ENCODE data around the gene ATG9A. TPM values are rescaled to one million over a fixed set of nuclear protein-coding genes. Genes with fewer than 3 reads are reported as not detected.

The ATG9A gene
- polyA plus RNA-seq, 1 donor from 2014 or later: 26.2 TPM

DNA sequence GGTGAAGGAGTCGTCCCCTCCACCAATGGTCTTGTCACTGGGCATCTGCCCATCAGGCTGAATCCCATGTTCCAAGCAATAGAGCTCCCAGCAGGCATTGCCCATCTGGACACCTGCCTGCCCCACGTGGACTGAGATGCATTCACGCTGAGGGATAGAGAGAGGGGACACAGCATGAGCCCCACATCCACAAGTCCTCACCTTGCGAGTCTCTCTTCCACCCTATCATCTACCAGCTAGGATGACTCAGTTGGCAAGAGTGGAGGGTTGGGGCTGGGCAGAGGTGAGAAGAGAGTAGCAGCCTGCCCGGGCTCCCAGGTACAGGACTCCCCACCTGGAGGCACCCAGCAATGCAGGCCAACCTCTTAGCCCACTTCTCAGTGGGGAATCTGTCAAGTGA lies 22.6 kb upstream of the ATG9A start:
- Histone ChIP-seq H3K4me2 (ENCODE audit: low read length) (no peak overlapping the region), H3K36me3 (ENCODE audit: insufficient read depth, low read length) (peaks cover 8% of the 10 kb centered on the region), H3K27ac (ENCODE audit: low read length) (no peak overlapping the region), H3K79me2 (replicated peaks; ENCODE audit: insufficient read depth, low read length) (no peaks in the 10 kb centered on the region), H3K9ac (ENCODE audit: low read length) (no peak overlapping the region), H3K27me3 (ENCODE audit: insufficient read depth, low read depth, low read length) (peaks cover 56% of the 10 kb centered on the region), H3F3A (ENCODE audit: insufficient read depth, low read length, poor library complexity, severe bottlenecking) (no peaks in the 10 kb centered on the region), H4K20me1 (ENCODE audit: insufficient read depth) (no peaks in the 10 kb centered on the region), H2AFZ (ENCODE audit: low read depth, low read length) (no peak overlapping the region), H3K9me2 (ENCODE audit: insufficient read depth, low read length) (no peaks in the 10 kb centered on the region), H3K4me3 (ENCODE audit: low read length) (no peak overlapping the region), H3K9me3 (ENCODE audit: low read length) (no peaks in the 10 kb centered on the region)
- TF ChIP-seq MXI1 (conservative IDR thresholded peaks at IDR 0.05; ENCODE audit: poor library complexity, severe bottlenecking): no peak
- TF ChIP-seq TAF1 (IDR thresholded peaks at IDR 0.05; ENCODE audit: low read depth): no peak
- no peak for TF ChIP-seq SMC3 (conservative IDR thresholded peaks at IDR 0.05; ENCODE audit: poor library complexity)
- TF ChIP-seq EP300 (conservative IDR thresholded peaks at IDR 0.05; ENCODE audit: poor library complexity, severe bottlenecking): no peak

- peaks cover 8% of the 10 kb centered on the region for H3K36me3 ChIP-seq (ENCODE audit: insufficient read depth, low read length)
- no peak overlapping the region for H3K9ac ChIP-seq (ENCODE audit: low read length)
- no peaks in the 10 kb centered on the region for H4K20me1 ChIP-seq (ENCODE audit: insufficient read depth)
- H3F3A ChIP-seq (ENCODE audit: insufficient read depth, low read length, poor library complexity, severe bottlenecking): no peaks in the 10 kb centered on the region
- peaks cover 53% of the 10 kb centered on the region for H3K27me3 ChIP-seq (ENCODE audit: insufficient read depth, low read depth, low read length)
- no peaks in the 10 kb centered on the region for H3K9me3 ChIP-seq (ENCODE audit: low read length)
- H2AFZ ChIP-seq (ENCODE audit: low read depth, low read length): no peak overlapping the region
- H3K9me2 ChIP-seq (ENCODE audit: insufficient read depth, low read length): no peaks in the 10 kb centered on the region
- no peak overlapping the region for H3K4me2 ChIP-seq (ENCODE audit: low read length)
- no peak for TF ChIP-seq REST (IDR thresholded peaks at IDR 0.05; ENCODE audit: borderline replicate concordance)
- TF ChIP-seq TAF1 (IDR thresholded peaks at IDR 0.05; ENCODE audit: low read depth): no peak
- no peak for TF ChIP-seq RAD21 (conservative IDR thresholded peaks at IDR 0.05)
- TF ChIP-seq EP300 (conservative IDR thresholded peaks at IDR 0.05; ENCODE audit: poor library complexity, severe bottlenecking): no peak
- no peak for TF ChIP-seq CTCF (IDR thresholded peaks at IDR 0.05; ENCODE audit: poor library complexity, severe bottlenecking)
- no peak overlapping the region for H3K4me3 ChIP-seq (ENCODE audit: low read length)
- no peaks in the 10 kb centered on the region for H3K79me2 ChIP-seq (replicated peaks; ENCODE audit: insufficient read depth, low read length)
- H3K27ac ChIP-seq (ENCODE audit: low read length): no peak overlapping the region
Observed at GRCh38 chr2:219251656-219252055, 22.2 kb upstream of the ATG9A start.

DNA sequence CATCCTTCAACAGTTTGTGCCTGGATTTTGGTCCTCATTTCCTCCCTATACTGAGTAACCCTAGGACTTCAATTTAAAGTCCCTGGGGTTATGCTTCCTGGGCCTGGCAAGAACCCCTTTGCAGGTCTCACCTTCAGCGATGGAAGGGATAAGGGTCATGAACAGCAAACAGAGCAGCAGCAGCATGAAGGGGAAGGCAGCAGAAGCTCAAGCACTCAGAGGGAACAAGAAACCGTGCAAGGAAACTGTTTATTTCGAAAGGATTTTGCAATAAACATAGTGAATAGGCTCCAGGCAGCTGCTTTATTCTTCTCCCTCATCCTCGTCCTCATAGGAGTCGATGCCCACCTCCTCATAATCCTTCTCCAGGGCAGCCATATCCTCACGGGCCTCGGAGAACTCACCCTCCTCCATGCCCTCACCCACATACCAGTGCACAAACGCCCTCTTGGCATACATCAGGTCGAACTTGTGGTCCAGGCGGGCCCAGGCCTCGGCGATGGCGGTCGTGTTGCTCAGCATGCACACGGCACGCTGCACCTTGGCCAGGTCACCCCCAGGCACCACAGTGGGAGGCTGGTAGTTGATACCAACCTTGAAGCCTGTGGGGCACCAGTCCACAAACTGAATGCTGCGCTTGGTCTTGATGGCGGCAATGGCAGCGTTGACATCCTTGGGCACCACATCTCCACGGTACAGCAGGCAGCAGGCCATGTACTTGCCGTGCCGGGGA lies 20.8 kb upstream of the ATG9A start:
- no peak for TF ChIP-seq RAD21 (conservative IDR thresholded peaks at IDR 0.05)
- no peak for TF ChIP-seq MXI1 (conservative IDR thresholded peaks at IDR 0.05; ENCODE audit: poor library complexity, severe bottlenecking)
- TF ChIP-seq CTCF (IDR thresholded peaks at IDR 0.05; ENCODE audit: poor library complexity, severe bottlenecking): no peak
- TF ChIP-seq EP300 (conservative IDR thresholded peaks at IDR 0.05; ENCODE audit: poor library complexity, severe bottlenecking): no peak
- TF ChIP-seq POLR2AphosphoS5 (IDR thresholded peaks at IDR 0.05): no peak
- TF ChIP-seq REST (IDR thresholded peaks at IDR 0.05; ENCODE audit: borderline replicate concordance): no peak
- no peak for TF ChIP-seq SMC3 (conservative IDR thresholded peaks at IDR 0.05; ENCODE audit: poor library complexity)
- TF ChIP-seq TAF1 (IDR thresholded peaks at IDR 0.05; ENCODE audit: low read depth): no peak
- H3K9ac ChIP-seq (ENCODE audit: low read length): no peak overlapping the region
- no peak overlapping the region for H2AFZ ChIP-seq (ENCODE audit: low read depth, low read length)
- H3K4me3 ChIP-seq (ENCODE audit: low read length): no peak overlapping the region
- no peaks in the 10 kb centered on the region for H3F3A ChIP-seq (ENCODE audit: insufficient read depth, low read length, poor library complexity, severe bottlenecking)
- H3K36me3 ChIP-seq (ENCODE audit: insufficient read depth, low read length): peaks cover 8% of the 10 kb centered on the region
- H3K27me3 ChIP-seq (ENCODE audit: insufficient read depth, low read depth, low read length): peaks cover 39% of the 10 kb centered on the region
- H3K4me2 ChIP-seq (ENCODE audit: low read length): no peak overlapping the region
- H3K27ac ChIP-seq (ENCODE audit: low read length): no peak overlapping the region
- H3K9me3 ChIP-seq (ENCODE audit: low read length): no peaks in the 10 kb centered on the region
- no peaks in the 10 kb centered on the region for H3K9me2 ChIP-seq (ENCODE audit: insufficient read depth, low read length)
- H3K79me2 ChIP-seq (replicated peaks; ENCODE audit: insufficient read depth, low read length): peaks cover 12% of the 10 kb centered on the region
- no peaks in the 10 kb centered on the region for H4K20me1 ChIP-seq (ENCODE audit: insufficient read depth)
